ENCODE results near the gene MCTP1.
"Not testable (repeated sequence)": the region's sequence is repeated elsewhere in the genome, so short reads cannot be mapped to it uniquely, and the experiment has no call there.

Gene MCTP1

GRCh38 chr5:94830520-94830919, 454.4 kb downstream of the MCTP1 start:
- ATAC-seq (ENCODE audit: low read depth) (no peak), DNase-seq (ENCODE audit: low spot score) (no peak)
- no peaks in the 10 kb centered on the region for H3K36me3 ChIP-seq (ENCODE audit: low read depth)
- no peaks in the 10 kb centered on the region for H3K27me3 ChIP-seq (ENCODE audit: insufficient read depth, poor library complexity, severe bottlenecking)
- no peaks in the 10 kb centered on the region for H3K4me1 ChIP-seq (ENCODE audit: insufficient read depth, poor library complexity, severe bottlenecking)
- TF ChIP-seq, protein P1, sequence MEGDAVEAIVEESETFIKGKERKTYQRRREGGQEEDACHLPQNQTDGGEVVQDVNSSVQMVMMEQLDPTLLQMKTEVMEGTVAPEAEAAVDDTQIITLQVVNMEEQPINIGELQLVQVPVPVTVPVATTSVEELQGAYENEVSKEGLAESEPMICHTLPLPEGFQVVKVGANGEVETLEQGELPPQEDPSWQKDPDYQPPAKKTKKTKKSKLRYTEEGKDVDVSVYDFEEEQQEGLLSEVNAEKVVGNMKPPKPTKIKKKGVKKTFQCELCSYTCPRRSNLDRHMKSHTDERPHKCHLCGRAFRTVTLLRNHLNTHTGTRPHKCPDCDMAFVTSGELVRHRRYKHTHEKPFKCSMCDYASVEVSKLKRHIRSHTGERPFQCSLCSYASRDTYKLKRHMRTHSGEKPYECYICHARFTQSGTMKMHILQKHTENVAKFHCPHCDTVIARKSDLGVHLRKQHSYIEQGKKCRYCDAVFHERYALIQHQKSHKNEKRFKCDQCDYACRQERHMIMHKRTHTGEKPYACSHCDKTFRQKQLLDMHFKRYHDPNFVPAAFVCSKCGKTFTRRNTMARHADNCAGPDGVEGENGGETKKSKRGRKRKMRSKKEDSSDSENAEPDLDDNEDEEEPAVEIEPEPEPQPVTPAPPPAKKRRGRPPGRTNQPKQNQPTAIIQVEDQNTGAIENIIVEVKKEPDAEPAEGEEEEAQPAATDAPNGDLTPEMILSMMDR (IDR thresholded peaks at IDR 0.05; ENCODE audit: poor library complexity, severe bottlenecking): peak; percentile 38
- no peak overlapping the region for H3K27ac ChIP-seq (ENCODE audit: poor library complexity, severe bottlenecking)
- no peaks in the 10 kb centered on the region for H3K9me3 ChIP-seq (ENCODE audit: severe bottlenecking)
- H3K4me3 ChIP-seq (ENCODE audit: severe bottlenecking): no peak overlapping the region

- not testable (repeated sequence) for H3K9me3 ChIP-seq (ENCODE audit: severe bottlenecking); H3K4me1 ChIP-seq (ENCODE audit: insufficient read depth, poor library complexity, severe bottlenecking); H3K36me3 ChIP-seq (ENCODE audit: low read depth); DNase-seq (ENCODE audit: low spot score); H3K27me3 ChIP-seq (ENCODE audit: insufficient read depth, poor library complexity, severe bottlenecking); ATAC-seq (ENCODE audit: low read depth); H3K27ac ChIP-seq (ENCODE audit: poor library complexity, severe bottlenecking); H3K4me3 ChIP-seq (ENCODE audit: severe bottlenecking)
These were observed 456.7 kb downstream of the MCTP1 start for GRCh38 chr5:94828222-94828621.

- H3K9me3 ChIP-seq (ENCODE audit: severe bottlenecking): no peaks in the 10 kb centered on the region
- DNase-seq (ENCODE audit: low spot score): no peak
- TF ChIP-seq, protein P1 (IDR thresholded peaks at IDR 0.05; ENCODE audit: poor library complexity, severe bottlenecking): no peak
- no peak overlapping the region for H3K27ac ChIP-seq (ENCODE audit: poor library complexity, severe bottlenecking)
- no peak overlapping the region for H3K4me3 ChIP-seq (ENCODE audit: severe bottlenecking)
- no peaks in the 10 kb centered on the region for H3K27me3 ChIP-seq (ENCODE audit: insufficient read depth, poor library complexity, severe bottlenecking)
- H3K36me3 ChIP-seq (ENCODE audit: low read depth): no peaks in the 10 kb centered on the region
- ATAC-seq (ENCODE audit: low read depth): no peak
- H3K4me1 ChIP-seq (ENCODE audit: insufficient read depth, poor library complexity, severe bottlenecking): no peaks in the 10 kb centered on the region
These were observed 464.4 kb downstream of the MCTP1 start for GRCh38 chr5:94820488-94820887.

DNA sequence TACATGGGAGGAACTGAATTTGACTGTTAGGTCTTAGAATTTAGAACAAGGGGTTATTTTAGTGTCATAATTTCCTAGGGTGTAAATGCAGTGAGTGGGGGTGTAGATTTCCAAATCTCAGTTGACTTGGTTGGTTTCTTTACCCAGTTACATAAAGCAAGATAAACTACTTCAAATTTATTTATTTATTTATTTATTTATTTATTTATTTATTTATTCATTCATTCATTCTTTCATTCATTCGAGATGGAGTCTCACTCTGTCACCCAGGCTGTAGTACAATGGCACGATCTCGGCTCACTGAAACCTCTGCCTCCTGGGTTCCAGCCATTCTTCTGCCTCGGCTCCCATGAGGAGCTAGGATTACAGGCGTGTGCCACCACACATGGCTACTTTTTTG, 466.0 kb downstream of the MCTP1 start:
- Histone ChIP-seq H3K4me3 (ENCODE audit: severe bottlenecking) (no peak overlapping the region), H3K4me1 (ENCODE audit: insufficient read depth, poor library complexity, severe bottlenecking) (no peaks in the 10 kb centered on the region), H3K36me3 (ENCODE audit: low read depth) (no peaks in the 10 kb centered on the region), H3K27me3 (ENCODE audit: insufficient read depth, poor library complexity, severe bottlenecking) (no peaks in the 10 kb centered on the region), H3K27ac (ENCODE audit: poor library complexity, severe bottlenecking) (no peak overlapping the region), H3K9me3 (ENCODE audit: severe bottlenecking) (no peaks in the 10 kb centered on the region)
- DNase-seq (ENCODE audit: low spot score): no peak
- no peak for ATAC-seq (ENCODE audit: low read depth)
- TF ChIP-seq, protein P1 (IDR thresholded peaks at IDR 0.05; ENCODE audit: poor library complexity, severe bottlenecking): no peak

DNA sequence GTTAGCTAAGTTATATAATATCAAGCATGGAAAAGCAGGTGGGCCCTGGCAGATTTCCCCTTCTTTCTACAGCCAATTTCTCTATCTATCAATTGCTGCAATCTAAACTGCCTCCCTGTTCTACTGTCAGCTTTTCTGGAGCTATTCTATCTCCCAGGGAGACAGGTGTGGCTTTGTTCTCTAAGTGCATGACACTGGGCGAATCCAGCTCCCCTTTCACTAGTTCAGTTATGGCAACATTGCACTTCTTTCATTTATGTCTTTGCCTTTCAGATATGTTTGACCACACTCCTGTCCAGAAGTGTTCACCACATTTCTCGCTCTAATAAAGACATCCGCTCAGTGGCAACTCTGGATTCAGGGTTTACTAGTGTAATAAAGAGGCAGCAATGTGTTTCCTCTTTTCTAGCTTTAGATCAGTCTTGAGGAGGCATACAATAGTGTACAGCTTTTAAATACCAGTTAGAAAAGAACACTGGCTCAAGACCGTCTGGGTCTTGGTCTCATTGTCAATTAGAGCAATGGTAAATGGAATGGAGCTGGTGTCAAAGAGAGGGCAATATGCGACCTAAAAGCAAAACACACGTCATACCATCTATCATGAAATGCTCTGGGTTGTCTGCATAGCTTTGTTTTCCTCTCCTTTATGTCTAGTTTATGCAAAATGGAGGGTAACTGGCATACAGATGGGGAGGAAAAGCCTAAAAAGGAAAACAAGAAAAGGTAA, 469.4 kb downstream of the MCTP1 start:
- H3K9me3 ChIP-seq (ENCODE audit: severe bottlenecking): no peaks in the 10 kb centered on the region
- no peaks in the 10 kb centered on the region for H3K4me1 ChIP-seq (ENCODE audit: insufficient read depth, poor library complexity, severe bottlenecking)
- H3K27me3 ChIP-seq (ENCODE audit: insufficient read depth, poor library complexity, severe bottlenecking): peaks cover 5% of the 10 kb centered on the region
- ATAC-seq (ENCODE audit: low read depth): no peak
- TF ChIP-seq, protein P1 (IDR thresholded peaks at IDR 0.05; ENCODE audit: poor library complexity, severe bottlenecking): no peak
- H3K27ac ChIP-seq (ENCODE audit: poor library complexity, severe bottlenecking): no peak overlapping the region
- H3K36me3 ChIP-seq (ENCODE audit: low read depth): no peaks in the 10 kb centered on the region
- H3K4me3 ChIP-seq (ENCODE audit: severe bottlenecking): no peak overlapping the region
- DNase-seq (ENCODE audit: low spot score): no peak

Measured in RWPE2 (cell line).